ENCODE results near the gene BBS2.

DNA sequence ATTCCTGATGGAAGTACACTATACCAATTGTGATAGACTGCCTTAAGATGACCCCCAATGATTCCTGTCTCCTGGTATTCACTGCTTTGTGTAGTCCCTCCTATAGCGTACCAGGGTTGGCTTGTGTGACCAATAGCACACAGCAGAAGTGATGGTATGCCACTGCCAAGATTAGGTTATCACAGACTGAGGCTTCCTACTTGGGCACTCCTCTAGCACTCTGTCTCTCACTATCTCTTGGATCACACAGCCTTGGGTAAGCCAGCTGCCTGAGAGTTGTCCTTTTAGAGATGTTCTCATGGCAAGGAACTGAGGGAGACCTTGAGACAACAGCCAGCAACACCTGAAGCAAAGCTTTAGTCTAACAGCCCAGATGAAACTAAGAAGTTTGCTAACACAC lies 81.8 kb downstream of the BBS2 start:
- TF ChIP-seq, protein P1, sequence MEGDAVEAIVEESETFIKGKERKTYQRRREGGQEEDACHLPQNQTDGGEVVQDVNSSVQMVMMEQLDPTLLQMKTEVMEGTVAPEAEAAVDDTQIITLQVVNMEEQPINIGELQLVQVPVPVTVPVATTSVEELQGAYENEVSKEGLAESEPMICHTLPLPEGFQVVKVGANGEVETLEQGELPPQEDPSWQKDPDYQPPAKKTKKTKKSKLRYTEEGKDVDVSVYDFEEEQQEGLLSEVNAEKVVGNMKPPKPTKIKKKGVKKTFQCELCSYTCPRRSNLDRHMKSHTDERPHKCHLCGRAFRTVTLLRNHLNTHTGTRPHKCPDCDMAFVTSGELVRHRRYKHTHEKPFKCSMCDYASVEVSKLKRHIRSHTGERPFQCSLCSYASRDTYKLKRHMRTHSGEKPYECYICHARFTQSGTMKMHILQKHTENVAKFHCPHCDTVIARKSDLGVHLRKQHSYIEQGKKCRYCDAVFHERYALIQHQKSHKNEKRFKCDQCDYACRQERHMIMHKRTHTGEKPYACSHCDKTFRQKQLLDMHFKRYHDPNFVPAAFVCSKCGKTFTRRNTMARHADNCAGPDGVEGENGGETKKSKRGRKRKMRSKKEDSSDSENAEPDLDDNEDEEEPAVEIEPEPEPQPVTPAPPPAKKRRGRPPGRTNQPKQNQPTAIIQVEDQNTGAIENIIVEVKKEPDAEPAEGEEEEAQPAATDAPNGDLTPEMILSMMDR (IDR thresholded peaks at IDR 0.05), result no peak
- no peak for TF ChIP-seq POLR2A (IDR thresholded peaks at IDR 0.05)
- no peak for TF ChIP-seq POLR2AphosphoS5 (IDR thresholded peaks at IDR 0.05)
